Activated CD4-positive, CD25-positive, alpha-beta regulatory T cell treated with anti-CD3 and anti-CD28 coated beads, Interleukin-2, amount 50 U/mL, for 16 hours (primary cell): ENCODE data around the gene SEC23A.

ENCODE experiments used
- DNase-seq: peaks from one replicate; pipeline ENCODE4 v3.0.0-alpha.2; 2020; ENCODE audit warnings: low read depth, low spot score

Gene SEC23A

DNA sequence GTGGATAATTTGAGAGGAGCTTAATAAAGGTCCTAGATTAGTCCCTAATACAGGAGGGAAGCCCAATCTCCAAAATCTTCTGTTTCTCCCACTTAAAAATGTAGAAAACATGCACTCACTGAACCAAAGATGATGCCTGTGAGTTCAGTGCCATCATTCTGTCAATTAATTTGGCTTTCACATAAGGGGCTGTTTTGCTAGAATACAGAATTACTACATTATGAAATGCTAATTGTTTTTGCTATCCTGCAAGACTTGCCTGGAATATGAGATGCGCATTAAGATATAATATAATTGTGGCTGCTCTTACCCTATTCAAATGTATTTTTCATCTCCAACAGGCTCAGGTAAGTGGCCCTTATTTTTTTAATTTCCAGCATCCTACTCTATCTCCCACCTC is 111.7 kb downstream of the SEC23A start:
- no peak for DNase-seq

DNA sequence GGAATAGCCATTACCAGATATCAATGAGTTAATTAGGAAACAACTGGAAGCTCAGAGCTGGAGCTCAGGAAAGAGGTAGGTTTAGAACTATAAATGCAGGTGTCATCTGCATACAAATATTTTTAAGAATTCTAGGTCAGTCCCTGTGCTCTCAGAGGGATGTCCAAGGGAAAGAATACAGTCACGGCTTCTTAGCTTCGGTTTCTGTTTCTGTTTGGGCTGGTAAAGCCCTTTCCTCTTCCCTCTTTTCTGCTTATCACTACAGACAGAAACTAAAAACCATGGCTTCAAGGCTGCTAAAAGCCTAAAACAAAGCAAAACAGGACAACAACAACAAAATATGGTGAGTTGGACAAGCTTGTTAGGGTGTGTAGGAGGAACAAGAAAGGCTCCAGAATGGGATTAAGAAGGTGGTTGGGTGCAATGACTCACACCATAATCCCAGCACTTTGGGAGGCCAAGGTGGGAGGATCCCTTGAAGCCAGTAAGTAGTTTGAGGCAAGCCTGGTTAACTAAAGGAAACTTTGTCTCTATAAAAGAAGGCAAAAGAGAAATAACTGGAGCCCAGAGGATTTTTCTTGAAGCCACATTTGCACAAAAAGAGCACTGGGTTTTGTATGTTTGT is 113.0 kb downstream of the SEC23A start:
- no peak for DNase-seq

DNA sequence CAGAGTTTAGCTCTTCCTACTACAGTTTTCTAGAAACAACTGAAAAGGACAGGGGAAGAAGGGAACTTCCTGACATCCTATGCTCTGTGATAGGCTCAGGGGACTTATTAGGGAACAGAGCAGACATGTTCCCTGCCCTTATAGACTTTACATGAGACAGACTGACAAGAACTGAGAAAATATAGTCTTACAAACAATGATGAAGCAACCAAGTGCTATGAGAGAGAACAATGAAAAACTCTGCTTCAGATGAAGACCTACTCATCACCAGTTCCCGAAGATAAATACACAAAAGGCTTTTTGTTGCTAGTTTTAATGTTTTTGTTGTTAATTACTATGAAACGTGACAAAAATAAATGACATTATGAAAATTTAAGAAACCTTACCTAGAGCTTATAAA is 115.3 kb downstream of the SEC23A start:
- DNase-seq, result no peak

DNA sequence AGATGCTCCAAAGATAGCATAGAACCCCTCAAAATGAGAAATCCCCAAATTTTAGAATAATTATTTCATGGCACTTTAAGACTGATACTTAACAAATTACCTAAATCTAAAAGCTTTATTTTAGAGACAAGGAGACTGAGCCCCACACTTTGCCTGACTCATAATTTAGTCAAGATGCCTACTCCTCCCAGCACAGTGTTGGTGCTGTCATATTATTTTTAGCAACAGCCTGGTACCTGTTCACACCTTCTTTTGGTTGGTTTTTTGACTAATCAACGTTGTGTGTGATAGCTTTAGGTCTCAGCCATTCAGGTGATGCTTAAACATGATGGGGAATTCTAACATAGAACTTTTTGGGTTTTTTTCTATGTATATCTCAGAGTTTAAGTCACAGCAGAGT is 120.2 kb downstream of the SEC23A start:
- no peak for DNase-seq

DNA sequence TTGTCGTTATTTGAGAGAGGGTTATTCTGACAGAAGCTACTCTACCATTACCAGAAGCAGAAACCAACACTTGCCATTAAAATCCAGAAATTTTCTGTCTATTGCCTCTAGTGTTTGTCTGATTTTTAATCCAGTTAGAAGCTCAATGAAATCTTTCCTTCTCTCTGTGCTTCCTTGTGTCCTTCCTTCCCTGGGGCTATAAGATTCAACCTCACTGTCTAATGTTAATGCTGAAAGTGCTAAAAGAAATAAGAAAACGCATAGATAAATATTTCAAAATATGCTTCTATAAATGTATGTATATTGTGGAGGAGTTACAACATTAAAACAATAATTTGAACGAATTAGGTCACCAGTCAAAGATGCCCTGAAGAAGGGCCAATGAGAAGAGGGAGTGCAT is 120.8 kb downstream of the SEC23A start:
- DNase-seq, result no peak
